Activated CD4-positive, alpha-beta T cell treated with anti-CD3 and anti-CD28 coated beads for 36 hours (primary cell): Measurements from ENCODE around the gene LRRFIP1. TPM values are rescaled to one million over a fixed set of nuclear protein-coding genes. Genes with fewer than 3 reads are reported as not detected.

ENCODE experiments used
- ATAC-seq: fragments of 200-7000 bp; cut with Tn5 transposase; one replicate; pipeline ENCODE4 v1.10.0; 2021; ENCODE audit warnings: mild to moderate bottlenecking, moderate library complexity
- CTCF ChIA-PET: fragments of 350-600 bp; sonication (Branson Sonifier 250); formaldehyde crosslinking; loops from one replicate; lab custom pipeline; 2021; ENCODE audit warnings: antibody characterized with exemption; lab: Charles Lee
- POLR2A ChIA-PET: fragments of 350-600 bp; sonication (Branson Sonifier 250); formaldehyde crosslinking; loops from one replicate; lab custom pipeline; 2021; ENCODE audit warnings: antibody characterized with exemption, inconsistent platforms; lab: Charles Lee
- DNase-seq: peaks from one replicate; pipeline ENCODE4 v3.0.0-alpha.2; 2020
- H3K27ac Mint-ChIP-seq: one replicate; pipeline ENCODE4 v1.8.0; 2021; ENCODE audit warnings: mixed read lengths
- H3K27me3 Mint-ChIP-seq: one replicate; pipeline ENCODE4 v1.8.0; 2021; ENCODE audit warnings: mixed read lengths
- H3K36me3 Mint-ChIP-seq: one replicate; pipeline ENCODE4 v1.8.0; 2021; ENCODE audit warnings: low read depth, mixed read lengths
- H3K4me1 Mint-ChIP-seq: one replicate; pipeline ENCODE4 v1.8.0; 2021; ENCODE audit warnings: mixed read lengths
- H3K4me3 Mint-ChIP-seq: one replicate; pipeline ENCODE4 v1.8.0; 2021; ENCODE audit warnings: mild to moderate bottlenecking, moderate library complexity, mixed read lengths
- H3K9me3 Mint-ChIP-seq: one replicate; pipeline ENCODE4 v1.8.0; 2021; ENCODE audit warnings: low read depth, mixed read lengths
- intact Hi-C, 2 experiments: fragments of 100-400 bp; cut with DNase I in 1 of 2; cut with micrococcal nuclease in 1 of 2; formaldehyde crosslinking; loops; one replicate each; pipeline versions ENCODE4 v1.14.2 to v1.15.1; 2022 to 2024; cut with DNase I, micrococcal nuclease
- total RNA-seq, 2 experiments: library from RNA; stranded (reverse); gene quantifications; one replicate each; pipeline ENCODE4 v1.2.3, GENCODE V29; 2021

Gene LRRFIP1
- total RNA-seq, 2 experiments from 2014 or later = 234 to 235 TPM

- ChIA-PET POLR2A (interaction anchor here (0.6 to 1.0 kb wide), 3 partner anchors 29 to 459 kb away, joined by 3 read pairs; no protein-coding TSS in a partner anchor), CTCF (interaction anchor here (1.0 to 4.5 kb wide), 4 partner anchors 8 to 61 kb away, joined by 3 to 28 read pairs (median 11); no protein-coding TSS in a partner anchor)
- Mint-ChIP-seq H3K4me1 (peaks cover 56% of the 10 kb centered on the region), H3K9me3 (no peaks in the 10 kb centered on the region), H3K27me3 (no peaks in the 10 kb centered on the region), H3K27ac (peak overlapping the region; percentile 44), H3K4me3 (no peak overlapping the region), H3K36me3 (peaks cover 30% of the 10 kb centered on the region)
- peak; percentile 40 for DNase-seq
- ATAC-seq = peak; percentile 11
- intact Hi-C loops = no loop called here
These were observed 105.5 kb downstream of the LRRFIP1 start for GRCh38 chr2:237732790-237733381.

GRCh38 chr2:237733677-237734300, 106.4 kb downstream of the LRRFIP1 start:
- Mint-ChIP-seq H3K4me1 (peaks cover 56% of the 10 kb centered on the region), H3K4me3 (no peak overlapping the region), H3K36me3 (peaks cover 34% of the 10 kb centered on the region), H3K27me3 (no peaks in the 10 kb centered on the region), H3K9me3 (no peaks in the 10 kb centered on the region), H3K27ac (peak overlapping the region; percentile 44)
- POLR2A ChIA-PET = interaction anchor here (0.9 to 1.0 kb wide), 2 partner anchors 30 to 33 kb away, joined by 3 read pairs; no protein-coding TSS in a partner anchor
- DNase-seq (no peak), ATAC-seq (no peak)
- CTCF ChIA-PET = interaction anchor here (0.7 to 2.0 kb wide), 4 partner anchors 9 to 152 kb away, joined by 3 to 5 read pairs (median 4); no protein-coding TSS in a partner anchor
- intact Hi-C loops = no loop called here

- Mint-ChIP-seq H3K36me3 (peaks cover 41% of the 10 kb centered on the region), H3K4me1 (peaks cover 54% of the 10 kb centered on the region), H3K27me3 (no peaks in the 10 kb centered on the region), H3K4me3 (no peak overlapping the region), H3K27ac (peak overlapping the region; percentile 51), H3K9me3 (no peaks in the 10 kb centered on the region)
- intact Hi-C loops = no loop called here
- no peak for ATAC-seq
- ChIA-PET POLR2A (no interaction called here), CTCF (interaction anchor here (0.6 to 1.5 kb wide), 5 partner anchors 8 to 154 kb away, joined by 3 to 5 read pairs (median 3); no protein-coding TSS in a partner anchor)
- no peak for DNase-seq
These were observed 107.7 kb downstream of the LRRFIP1 start for GRCh38 chr2:237734905-237735623.

- H3K27ac Mint-ChIP-seq = peak overlapping the region; percentile 9
- ChIA-PET CTCF (interaction anchor here (1.4 kb wide), 1 partner anchor 10 kb away, joined by 8 read pairs; no protein-coding TSS in a partner anchor), POLR2A (no interaction called here)
- no peak overlapping the region for H3K4me3 Mint-ChIP-seq
- peaks cover 50% of the 10 kb centered on the region for H3K4me1 Mint-ChIP-seq
- no peak for DNase-seq
- no peaks in the 10 kb centered on the region for H3K27me3 Mint-ChIP-seq
- H3K9me3 Mint-ChIP-seq = no peaks in the 10 kb centered on the region
- no peak for ATAC-seq
- peaks cover 37% of the 10 kb centered on the region for H3K36me3 Mint-ChIP-seq
- intact Hi-C loops = no loop called here
These were observed 108.4 kb downstream of the LRRFIP1 start for GRCh38 chr2:237735798-237736197.

GRCh38 chr2:237736783-237737182, 109.4 kb downstream of the LRRFIP1 start:
- POLR2A ChIA-PET = no interaction called here
- CTCF ChIA-PET = interaction anchor here (1.2 to 1.4 kb wide), 3 partner anchors 9 to 155 kb away, joined by 3 to 8 read pairs (median 5); no protein-coding TSS in a partner anchor
- no peak for DNase-seq
- no peak for ATAC-seq
- Mint-ChIP-seq H3K4me1 (peaks cover 45% of the 10 kb centered on the region), H3K9me3 (no peaks in the 10 kb centered on the region), H3K36me3 (peaks cover 35% of the 10 kb centered on the region), H3K4me3 (no peak overlapping the region), H3K27ac (no peak overlapping the region), H3K27me3 (no peaks in the 10 kb centered on the region)
- intact Hi-C loops = no loop called here

GRCh38 chr2:237737196-237737865, 109.9 kb downstream of the LRRFIP1 start:
- DNase-seq (no peak), ATAC-seq (no peak)
- H3K27ac Mint-ChIP-seq = peak overlapping the region; percentile 69
- H3K9me3 Mint-ChIP-seq = no peaks in the 10 kb centered on the region
- peaks cover 35% of the 10 kb centered on the region for H3K36me3 Mint-ChIP-seq
- intact Hi-C loops = no loop called here
- POLR2A ChIA-PET = no interaction called here
- CTCF ChIA-PET = interaction anchor here (1.2 to 1.4 kb wide), 3 partner anchors 8 to 156 kb away, joined by 3 to 8 read pairs (median 5); no protein-coding TSS in a partner anchor
- no peaks in the 10 kb centered on the region for H3K27me3 Mint-ChIP-seq
- H3K4me1 Mint-ChIP-seq = peaks cover 43% of the 10 kb centered on the region
- H3K4me3 Mint-ChIP-seq = no peak overlapping the region

GRCh38 chr2:237738255-237738654, 110.9 kb downstream of the LRRFIP1 start:
- intact Hi-C loops = no loop called here
- ChIA-PET CTCF (no interaction called here), POLR2A (no interaction called here)
- Mint-ChIP-seq H3K9me3 (no peaks in the 10 kb centered on the region), H3K27ac (peak overlapping the region; percentile 69), H3K4me3 (no peak overlapping the region), H3K36me3 (peaks cover 37% of the 10 kb centered on the region), H3K27me3 (no peaks in the 10 kb centered on the region), H3K4me1 (peaks cover 43% of the 10 kb centered on the region)
- ATAC-seq (no peak), DNase-seq (no peak)

- Mint-ChIP-seq H3K27ac (no peak overlapping the region), H3K4me3 (no peak overlapping the region), H3K27me3 (no peaks in the 10 kb centered on the region), H3K36me3 (peaks cover 40% of the 10 kb centered on the region), H3K4me1 (peaks cover 42% of the 10 kb centered on the region), H3K9me3 (no peaks in the 10 kb centered on the region)
- ATAC-seq = no peak
- ChIA-PET CTCF (interaction anchor here (1.3 kb wide), 1 partner anchor 66 kb away, joined by 6 read pairs; no protein-coding TSS in a partner anchor), POLR2A (no interaction called here)
- intact Hi-C loops = no loop called here
- DNase-seq = no peak
These were observed 111.7 kb downstream of the LRRFIP1 start for GRCh38 chr2:237739101-237739500.

GRCh38 chr2:237742191-237742590, 114.8 kb downstream of the LRRFIP1 start:
- CTCF ChIA-PET = interaction anchor here (0.6 to 6.6 kb wide), 4 partner anchors 9 to 70 kb away, joined by 3 to 94 read pairs (median 4); no protein-coding TSS in a partner anchor
- peaks cover 51% of the 10 kb centered on the region for H3K4me1 Mint-ChIP-seq
- no peaks in the 10 kb centered on the region for H3K27me3 Mint-ChIP-seq
- no peak for DNase-seq
- no peaks in the 10 kb centered on the region for H3K9me3 Mint-ChIP-seq
- POLR2A ChIA-PET = interaction anchor here (0.6 kb wide), 1 partner anchor 87 kb away, joined by 3 read pairs; no protein-coding TSS in a partner anchor
- H3K27ac Mint-ChIP-seq = peak overlapping the region; percentile 40
- no peak overlapping the region for H3K4me3 Mint-ChIP-seq
- no peak for ATAC-seq
- peaks cover 29% of the 10 kb centered on the region for H3K36me3 Mint-ChIP-seq
- intact Hi-C loops = loop anchor here in 1 of 2 experiments (10.0 kb wide), 1 partner anchor 227 kb away; no protein-coding TSS in a partner anchor

- Mint-ChIP-seq H3K27ac (peak overlapping the region; percentile 40), H3K4me1 (peaks cover 51% of the 10 kb centered on the region), H3K4me3 (no peak overlapping the region), H3K36me3 (peaks cover 31% of the 10 kb centered on the region), H3K27me3 (no peaks in the 10 kb centered on the region), H3K9me3 (no peaks in the 10 kb centered on the region)
- ChIA-PET CTCF (interaction anchor here (0.6 to 6.6 kb wide), 8 partner anchors 8 to 70 kb away, joined by 3 to 94 read pairs (median 4); no protein-coding TSS in a partner anchor), POLR2A (interaction anchor here (0.6 to 1.1 kb wide), 3 partner anchors 66 to 87 kb away, joined by 3 to 12 read pairs (median 4); no protein-coding TSS in a partner anchor)
- ATAC-seq (no peak), DNase-seq (no peak)
- intact Hi-C loops = loop anchor here in 1 of 2 experiments (10.0 kb wide), 1 partner anchor 228 kb away; no protein-coding TSS in a partner anchor
These were observed 115.2 kb downstream of the LRRFIP1 start for GRCh38 chr2:237742614-237743013.
